ENCODE data around the gene MESP2.

MESP2 gene

DNA sequence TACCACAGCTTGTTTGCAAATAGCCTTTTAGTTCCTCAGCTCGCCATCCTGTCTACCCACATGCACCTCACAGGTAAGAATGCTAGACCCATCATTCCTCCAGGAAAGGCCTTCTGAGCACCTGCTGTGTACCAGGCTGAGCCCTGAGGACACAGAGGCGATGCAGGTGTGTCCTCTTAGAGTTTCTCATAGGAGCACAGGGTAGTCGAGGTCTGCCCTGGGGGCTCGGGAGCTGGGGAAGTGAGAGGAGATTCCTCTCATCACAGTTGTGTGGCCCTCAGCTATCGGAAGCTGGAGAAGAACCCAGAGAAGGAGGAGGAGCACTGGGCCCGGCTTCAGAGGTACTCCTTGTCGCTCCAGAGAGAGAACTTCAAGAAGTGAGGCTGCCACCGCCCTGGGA is 33.1 kb upstream of the MESP2 start:
- DNase-seq (ENCODE audit: low read depth, low spot score), result no peak
- H3K4me3 ChIP-seq (ENCODE audit: insufficient read length, low read depth), result no peak overlapping the region
- no peaks in the 10 kb centered on the region for H3K9me3 ChIP-seq (ENCODE audit: insufficient read depth, low read length)
- H3K9ac ChIP-seq (ENCODE audit: insufficient read length, low read depth), result no peak overlapping the region
- peaks cover 49% of the 10 kb centered on the region for H3K27me3 ChIP-seq (ENCODE audit: insufficient read depth, insufficient read length)
- H3K36me3 ChIP-seq (ENCODE audit: insufficient read depth, insufficient read length, low read length), result no peaks in the 10 kb centered on the region
- H3K4me1 ChIP-seq (ENCODE audit: insufficient read depth, insufficient read length), result peaks cover 18% of the 10 kb centered on the region
- TF ChIP-seq YY1 (IDR thresholded peaks at IDR 0.05; ENCODE audit: insufficient read depth, insufficient read length) (no peak), ZNF274 (IDR thresholded peaks at IDR 0.05; ENCODE audit: low read depth, low read length) (no peak), SUZ12 (IDR thresholded peaks at IDR 0.05; ENCODE audit: extremely low read depth, insufficient read depth, insufficient read length) (no peak)

DNA sequence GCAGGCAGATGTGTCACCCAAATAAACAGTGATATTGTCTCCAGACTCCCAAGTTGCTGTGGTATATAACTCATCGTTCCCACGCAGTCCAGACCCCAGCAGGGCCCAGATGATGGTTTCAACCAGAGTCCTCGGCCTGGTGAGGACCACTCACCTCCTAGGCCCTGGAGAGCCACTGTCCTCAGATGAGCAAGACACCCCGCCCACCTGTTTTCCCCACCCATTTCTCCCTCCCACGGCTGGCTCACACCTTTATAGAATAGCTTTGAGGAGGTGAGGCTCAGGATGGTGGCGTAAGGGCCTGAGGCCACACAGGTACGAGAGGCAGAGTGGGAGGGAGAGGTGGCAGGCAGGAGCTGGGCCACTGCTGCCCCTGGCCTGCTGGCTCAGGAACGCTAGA is 32.5 kb upstream of the MESP2 start:
- TF ChIP-seq ZNF274 (IDR thresholded peaks at IDR 0.05; ENCODE audit: low read depth, low read length) (no peak), YY1 (IDR thresholded peaks at IDR 0.05; ENCODE audit: insufficient read depth, insufficient read length) (no peak), SUZ12 (IDR thresholded peaks at IDR 0.05; ENCODE audit: extremely low read depth, insufficient read depth, insufficient read length) (no peak)

GRCh38 chr15:89745131-89745530 is 31.0 kb upstream of the MESP2 start:
- Histone ChIP-seq H3K9ac (ENCODE audit: insufficient read length, low read depth) (no peak overlapping the region), H3K36me3 (ENCODE audit: insufficient read depth, insufficient read length, low read length) (no peaks in the 10 kb centered on the region), H3K9me3 (ENCODE audit: insufficient read depth, low read length) (no peaks in the 10 kb centered on the region), H3K4me3 (ENCODE audit: insufficient read length, low read depth) (no peak overlapping the region), H3K4me1 (ENCODE audit: insufficient read depth, insufficient read length) (peaks cover 24% of the 10 kb centered on the region), H3K27me3 (ENCODE audit: insufficient read depth, insufficient read length) (peaks cover 70% of the 10 kb centered on the region)
- TF ChIP-seq ZNF274 (IDR thresholded peaks at IDR 0.05; ENCODE audit: low read depth, low read length) (no peak), YY1 (IDR thresholded peaks at IDR 0.05; ENCODE audit: insufficient read depth, insufficient read length) (no peak), SUZ12 (IDR thresholded peaks at IDR 0.05; ENCODE audit: extremely low read depth, insufficient read depth, insufficient read length) (no peak)
- DNase-seq (ENCODE audit: low read depth, low spot score), result no peak

More for the DNA sequence above, 32.5 kb upstream of the MESP2 start:
- no peak overlapping the region for H3K9ac ChIP-seq (ENCODE audit: insufficient read length, low read depth)
- H3K27me3 ChIP-seq (ENCODE audit: insufficient read depth, insufficient read length), result peaks cover 55% of the 10 kb centered on the region
- DNase-seq (ENCODE audit: low read depth, low spot score), result no peak
- H3K4me1 ChIP-seq (ENCODE audit: insufficient read depth, insufficient read length), result peaks cover 21% of the 10 kb centered on the region
- H3K36me3 ChIP-seq (ENCODE audit: insufficient read depth, insufficient read length, low read length), result no peaks in the 10 kb centered on the region
- no peak overlapping the region for H3K4me3 ChIP-seq (ENCODE audit: insufficient read length, low read depth)
- no peaks in the 10 kb centered on the region for H3K9me3 ChIP-seq (ENCODE audit: insufficient read depth, low read length)

DNA sequence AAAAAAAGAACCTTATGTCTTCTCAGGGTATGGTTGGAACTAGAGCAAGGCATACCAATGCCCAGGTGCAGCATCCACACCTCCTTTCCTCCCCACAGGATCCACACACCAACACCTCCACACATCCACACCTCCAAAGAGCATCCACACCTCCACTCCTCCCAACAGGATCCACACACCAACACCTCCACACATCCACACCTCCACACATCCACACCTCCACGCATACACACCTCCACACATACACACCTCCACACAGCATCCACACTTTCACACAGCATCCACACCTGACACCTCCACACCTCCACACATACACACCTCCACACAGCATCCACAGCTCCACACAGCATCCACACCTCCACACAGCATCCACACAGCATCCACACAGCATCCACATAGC is 30.4 kb upstream of the MESP2 start:
- no peak overlapping the region for H3K9ac ChIP-seq (ENCODE audit: insufficient read length, low read depth)
- peaks cover 76% of the 10 kb centered on the region for H3K27me3 ChIP-seq (ENCODE audit: insufficient read depth, insufficient read length)
- H3K4me1 ChIP-seq (ENCODE audit: insufficient read depth, insufficient read length), result peaks cover 26% of the 10 kb centered on the region
- no peak for TF ChIP-seq SUZ12 (IDR thresholded peaks at IDR 0.05; ENCODE audit: extremely low read depth, insufficient read depth, insufficient read length)
- no peak for TF ChIP-seq ZNF274 (IDR thresholded peaks at IDR 0.05; ENCODE audit: low read depth, low read length)
- no peak for TF ChIP-seq YY1 (IDR thresholded peaks at IDR 0.05; ENCODE audit: insufficient read depth, insufficient read length)
- DNase-seq (ENCODE audit: low read depth, low spot score), result no peak
- H3K4me3 ChIP-seq (ENCODE audit: insufficient read length, low read depth), result no peak overlapping the region
- H3K36me3 ChIP-seq (ENCODE audit: insufficient read depth, insufficient read length, low read length), result no peaks in the 10 kb centered on the region
- no peaks in the 10 kb centered on the region for H3K9me3 ChIP-seq (ENCODE audit: insufficient read depth, low read length)

DNA sequence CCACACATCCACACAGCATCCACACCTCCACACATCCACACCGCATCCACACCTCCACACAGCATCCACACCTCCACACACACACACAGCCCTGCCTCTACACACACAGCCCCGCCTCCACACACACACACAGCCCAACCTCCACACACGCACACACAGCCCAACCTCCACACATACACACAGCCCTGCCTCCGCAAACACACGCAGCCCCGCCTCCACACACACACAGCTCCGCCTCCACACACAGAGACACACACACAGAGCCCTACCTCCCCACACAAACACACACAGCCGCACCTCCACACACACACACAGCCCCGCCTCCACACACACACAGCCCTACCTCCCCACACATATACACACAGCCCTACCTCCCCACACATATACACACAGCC is 29.7 kb upstream of the MESP2 start:
- Histone ChIP-seq H3K9me3 (ENCODE audit: insufficient read depth, low read length) (no peaks in the 10 kb centered on the region), H3K27me3 (ENCODE audit: insufficient read depth, insufficient read length) (peaks cover 81% of the 10 kb centered on the region), H3K36me3 (ENCODE audit: insufficient read depth, insufficient read length, low read length) (no peaks in the 10 kb centered on the region), H3K4me3 (ENCODE audit: insufficient read length, low read depth) (no peak overlapping the region), H3K4me1 (ENCODE audit: insufficient read depth, insufficient read length) (peaks cover 28% of the 10 kb centered on the region), H3K9ac (ENCODE audit: insufficient read length, low read depth) (no peak overlapping the region)
- TF ChIP-seq YY1 (IDR thresholded peaks at IDR 0.05; ENCODE audit: insufficient read depth, insufficient read length) (no peak), ZNF274 (IDR thresholded peaks at IDR 0.05; ENCODE audit: low read depth, low read length) (no peak), SUZ12 (IDR thresholded peaks at IDR 0.05; ENCODE audit: extremely low read depth, insufficient read depth, insufficient read length) (no peak)
- no peak for DNase-seq (ENCODE audit: low read depth, low spot score)

- H3K4me3 ChIP-seq (ENCODE audit: insufficient read length, low read depth), result peak overlapping the region; percentile 41
- peaks cover 96% of the 10 kb centered on the region for H3K27me3 ChIP-seq (ENCODE audit: insufficient read depth, insufficient read length)
- no peaks in the 10 kb centered on the region for H3K9me3 ChIP-seq (ENCODE audit: insufficient read depth, low read length)
- no peaks in the 10 kb centered on the region for H3K36me3 ChIP-seq (ENCODE audit: insufficient read depth, insufficient read length, low read length)
- H3K4me1 ChIP-seq (ENCODE audit: insufficient read depth, insufficient read length), result peaks cover 30% of the 10 kb centered on the region
- DNase-seq (ENCODE audit: low read depth, low spot score), result peak; percentile 43
- TF ChIP-seq ZNF274 (IDR thresholded peaks at IDR 0.05; ENCODE audit: low read depth, low read length), result no peak
- TF ChIP-seq YY1 (IDR thresholded peaks at IDR 0.05; ENCODE audit: insufficient read depth, insufficient read length), result no peak
- TF ChIP-seq SUZ12 (IDR thresholded peaks at IDR 0.05; ENCODE audit: extremely low read depth, insufficient read depth, insufficient read length), result no peak
- H3K9ac ChIP-seq (ENCODE audit: insufficient read length, low read depth), result peak overlapping the region; percentile 65
These were observed 28.1 kb upstream of the MESP2 start for GRCh38 chr15:89747708-89748682.

DNA sequence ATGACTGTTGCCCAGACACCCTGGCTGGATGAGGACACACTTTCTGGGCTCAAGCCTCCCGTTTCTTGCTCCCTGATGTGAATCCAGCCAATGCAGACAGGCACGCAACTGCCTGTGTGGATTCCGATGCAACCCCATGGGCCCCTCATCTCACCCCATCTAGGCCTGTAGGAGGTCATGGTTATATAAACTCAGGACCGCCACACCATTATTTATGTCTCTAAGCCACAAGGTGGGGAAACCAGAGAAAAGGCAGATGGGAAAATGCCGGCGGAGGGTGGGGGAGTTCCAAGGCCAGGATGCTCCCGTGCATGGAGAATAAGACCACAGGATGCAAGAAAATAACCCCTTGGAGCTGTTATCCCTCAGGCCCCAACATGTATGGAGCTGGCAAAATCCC is 27.1 kb upstream of the MESP2 start:
- H3K27me3 ChIP-seq (ENCODE audit: insufficient read depth, insufficient read length), result peaks cover 91% of the 10 kb centered on the region
- H3K4me3 ChIP-seq (ENCODE audit: insufficient read length, low read depth), result no peak overlapping the region
- no peak for TF ChIP-seq ZNF274 (IDR thresholded peaks at IDR 0.05; ENCODE audit: low read depth, low read length)
- no peak for TF ChIP-seq YY1 (IDR thresholded peaks at IDR 0.05; ENCODE audit: insufficient read depth, insufficient read length)
- no peak for TF ChIP-seq SUZ12 (IDR thresholded peaks at IDR 0.05; ENCODE audit: extremely low read depth, insufficient read depth, insufficient read length)

More for the DNA sequence above, 27.1 kb upstream of the MESP2 start:
- peaks cover 30% of the 10 kb centered on the region for H3K4me1 ChIP-seq (ENCODE audit: insufficient read depth, insufficient read length)
- no peak for DNase-seq (ENCODE audit: low read depth, low spot score)
- H3K9me3 ChIP-seq (ENCODE audit: insufficient read depth, low read length), result no peaks in the 10 kb centered on the region
- no peaks in the 10 kb centered on the region for H3K36me3 ChIP-seq (ENCODE audit: insufficient read depth, insufficient read length, low read length)
- no peak overlapping the region for H3K9ac ChIP-seq (ENCODE audit: insufficient read length, low read depth)

All from NT2/D1 (cell line).